T-cell (primary cell): ENCODE measurements around the gene FCN1. TPM values are rescaled to one million over a fixed set of nuclear protein-coding genes. Genes with fewer than 3 reads are reported as not detected.

Source experiments
- ATAC-seq, 4 experiments: fragments of 200-7000 bp in 3 of 4; fragments of 150-1000 bp in 1 of 4; cut with Tn5 transposase; replicated peaks in 1 of 4; 1 replicate in 3 of 4; 2 replicates in 1 of 4; pipeline ENCODE4 v1.10.0; 2021; ENCODE audit warnings: moderate library complexity in 3 of 4, mild to moderate bottlenecking in 2 of 4, moderate number of reproducible peaks in 1 of 4
- CTCF ChIA-PET, 2 donors: fragments of 300-600 bp; sonication (Branson Sonifier 250); formaldehyde crosslinking; loops; one replicate each; lab custom pipeline; 2022; ENCODE audit warnings: antibody characterized with exemption in 2 of 2; lab: Charles Lee
- POLR2A ChIA-PET, 2 donors: fragments of 300-600 bp; sonication (Branson Sonifier 250); formaldehyde crosslinking; loops; one replicate each; lab custom pipeline; 2022; ENCODE audit warnings: antibody characterized with exemption in 2 of 2; lab: Charles Lee
- DNase-seq, 35 experiments: peaks; one replicate each; pipeline versions ENCODE4 v3.0.0 to v3.0.0-alpha.2; 2013 to 2023
- H3K27ac ChIP-seq: one replicate; pipeline ENCODE4 v1.5.1; 2013; ENCODE audit warnings: low read length
- H3K27me3 ChIP-seq, 2 experiments: replicated peaks in 1 of 2; 1 replicate in 1 of 2; 2 replicates in 1 of 2; pipeline versions ENCODE4 v1.6.1 to v1.7.0; 2013; ENCODE audit warnings: low read length in 1 of 2, mixed read lengths in 1 of 2; ENCODE audit not compliant: control insufficient read depth in 2 of 2, insufficient read depth in 2 of 2; ENCODE audit errors: extremely low read depth in 1 of 2
- H3K36me3 ChIP-seq, 2 donors: 1 replicate in 1 of 2; 2 replicates in 1 of 2; pipeline versions ENCODE4 v1.6.1 to v1.7.0; 2013; ENCODE audit warnings: low read length in 1 of 2; ENCODE audit not compliant: control insufficient read depth in 2 of 2, insufficient read depth in 1 of 2; ENCODE audit errors: extremely low read depth in 1 of 2
- H3K4me1 ChIP-seq, 2 experiments: 1 replicate in 1 of 2; 2 replicates in 1 of 2; pipeline versions ENCODE4 v1.6.1 to v1.7.0; 2013; ENCODE audit warnings: low read length in 2 of 2, mixed read lengths in 1 of 2; ENCODE audit not compliant: insufficient read depth in 2 of 2, control insufficient read depth in 1 of 2; ENCODE audit errors: extremely low read depth in 1 of 2
- H3K4me3 ChIP-seq, 2 donors: 1 replicate in 1 of 2; 2 replicates in 1 of 2; pipeline versions ENCODE4 v1.5.1 to v1.7.0; 2013; ENCODE audit warnings: mild to moderate bottlenecking in 2 of 2, low read length in 1 of 2, moderate library complexity in 1 of 2; ENCODE audit not compliant: control insufficient read depth in 1 of 2; ENCODE audit errors: extremely low read depth in 1 of 2
- H3K9me3 ChIP-seq: 2 replicates; pipeline ENCODE4 v1.7.0; 2013
- H3K27ac Mint-ChIP-seq, 2 donors: one replicate each; pipeline ENCODE4 v1.8.0; 2020 to 2021; ENCODE audit warnings: mild to moderate bottlenecking in 2 of 2, mixed read lengths in 2 of 2
- H3K27me3 Mint-ChIP-seq, 2 donors: one replicate each; pipeline ENCODE4 v1.8.0; 2021 to 2022; ENCODE audit warnings: mixed read lengths in 2 of 2
- H3K36me3 Mint-ChIP-seq: one replicate; pipeline ENCODE4 v1.8.0; 2021; ENCODE audit warnings: mixed read lengths
- H3K4me1 Mint-ChIP-seq, 3 donors: one replicate each; pipeline ENCODE4 v1.8.0; 2020 to 2022; ENCODE audit warnings: mixed read lengths in 3 of 3, mild to moderate bottlenecking in 1 of 3
- H3K4me3 Mint-ChIP-seq, 3 donors: one replicate each; pipeline ENCODE4 v1.8.0; 2020 to 2022; ENCODE audit warnings: mild to moderate bottlenecking in 3 of 3, mixed read lengths in 3 of 3, moderate library complexity in 3 of 3
- H3K9me3 Mint-ChIP-seq, 3 donors: one replicate each; pipeline ENCODE4 v1.8.0; 2020 to 2022; ENCODE audit warnings: mixed read lengths in 3 of 3
- WGBS: methylation state at CpG from one replicate; pipeline ENCODE4 v1.1.5; 2013; ENCODE audit warnings: missing lambda C conversion rate; ENCODE audit not compliant: insufficient coverage; 5-methylcytosine and 5-hydroxymethylcytosine counted together
- total RNA-seq, 35 experiments: library from RNA in 6 of 35; stranded (reverse) in 6 of 35; fragments of 120-200 nt in 1 of 35; gene quantifications; one replicate each; pipeline versions ENCODE4 v1.2.1 to v1.2.4 and lab custom pipeline; 2013 to 2026

Gene FCN1
- total RNA-seq, 5 donors from 2014 or later (not counting 1 experiment from before 2014, with no cell fraction given), result 0.25 to 1.8 (median 0.55) TPM; not detected in 1

DNA sequence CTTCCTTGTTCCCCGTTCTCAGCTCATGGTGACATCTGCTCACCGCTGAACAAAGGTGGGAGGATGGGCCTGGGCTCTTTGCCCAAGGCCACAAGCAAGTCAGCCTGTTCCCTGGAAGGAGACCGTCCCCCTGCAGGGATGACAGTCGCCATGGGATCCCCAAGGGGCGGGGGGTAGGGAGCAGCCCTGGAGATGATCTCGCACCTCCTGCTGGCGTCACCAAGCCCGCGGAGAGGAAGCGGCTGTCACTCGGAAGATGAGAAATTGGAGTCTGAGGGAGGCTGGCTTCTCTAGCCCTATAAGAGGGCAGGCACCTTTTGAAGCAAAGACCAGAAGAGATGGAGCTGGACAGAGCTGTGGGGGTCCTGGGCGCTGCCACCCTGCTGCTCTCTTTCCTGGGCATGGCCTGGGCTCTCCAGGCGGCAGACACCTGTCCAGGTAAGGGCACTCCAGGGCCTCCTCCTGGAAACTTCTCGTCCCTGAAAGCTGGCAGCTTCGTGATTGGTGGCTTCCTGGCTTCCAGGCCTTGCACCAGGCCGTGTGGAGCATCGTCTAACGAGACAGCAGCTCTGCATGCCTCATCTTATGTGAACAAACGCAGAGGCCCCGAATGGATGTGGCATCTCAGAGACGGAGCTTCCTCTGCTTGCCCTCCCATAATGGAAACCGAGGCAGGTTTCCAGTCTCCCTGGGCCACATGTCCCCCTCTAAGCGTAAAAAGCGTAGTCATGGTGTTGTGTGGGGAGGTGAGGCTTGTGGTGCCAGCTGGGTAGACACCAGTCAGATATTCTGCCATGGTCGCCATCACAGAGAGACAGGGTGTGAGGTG is 37.0 kb downstream of the FCN1 start, which contains the start of gene FCN2:
TSS of gene FCN2 (plus strand) at position 327 of the 829 bp plus-strand sequence. CDS start at position 339, 12 bp downstream.
- no peaks in the 10 kb centered on the region for H3K9me3 Mint-ChIP-seq
- H3K4me3 ChIP-seq, result no peak within 1 kb of the TSS
- ChIA-PET CTCF (no interaction called here), POLR2A (no interaction called here)
- ATAC-seq (no peak), DNase-seq (peak in 1 of 35 experiments; percentile 4)
- H3K9me3 ChIP-seq, result no peaks in the 10 kb centered on the region
- no peaks in the 10 kb centered on the region for H3K4me1 Mint-ChIP-seq
- H3K27ac Mint-ChIP-seq, result no peak within 1 kb of the TSS
- H3K4me3 Mint-ChIP-seq, result no peak within 1 kb of the TSS
- H3K36me3 Mint-ChIP-seq, result no peaks in the 10 kb centered on the region
- peaks cover 3 to 10% of the 10 kb centered on the region in 2 donors for H3K27me3 Mint-ChIP-seq
- H3K36me3 ChIP-seq, result no peaks in the 10 kb centered on the region
- no peaks in the 10 kb centered on the region for H3K4me1 ChIP-seq
- WGBS, result 75% methylated on average over 25 of the region's 25 CpGs
- peaks cover 0 to 23% of the 10 kb centered on the region in 2 experiments for H3K27me3 ChIP-seq
- no peak within 1 kb of the TSS for H3K27ac ChIP-seq

DNA sequence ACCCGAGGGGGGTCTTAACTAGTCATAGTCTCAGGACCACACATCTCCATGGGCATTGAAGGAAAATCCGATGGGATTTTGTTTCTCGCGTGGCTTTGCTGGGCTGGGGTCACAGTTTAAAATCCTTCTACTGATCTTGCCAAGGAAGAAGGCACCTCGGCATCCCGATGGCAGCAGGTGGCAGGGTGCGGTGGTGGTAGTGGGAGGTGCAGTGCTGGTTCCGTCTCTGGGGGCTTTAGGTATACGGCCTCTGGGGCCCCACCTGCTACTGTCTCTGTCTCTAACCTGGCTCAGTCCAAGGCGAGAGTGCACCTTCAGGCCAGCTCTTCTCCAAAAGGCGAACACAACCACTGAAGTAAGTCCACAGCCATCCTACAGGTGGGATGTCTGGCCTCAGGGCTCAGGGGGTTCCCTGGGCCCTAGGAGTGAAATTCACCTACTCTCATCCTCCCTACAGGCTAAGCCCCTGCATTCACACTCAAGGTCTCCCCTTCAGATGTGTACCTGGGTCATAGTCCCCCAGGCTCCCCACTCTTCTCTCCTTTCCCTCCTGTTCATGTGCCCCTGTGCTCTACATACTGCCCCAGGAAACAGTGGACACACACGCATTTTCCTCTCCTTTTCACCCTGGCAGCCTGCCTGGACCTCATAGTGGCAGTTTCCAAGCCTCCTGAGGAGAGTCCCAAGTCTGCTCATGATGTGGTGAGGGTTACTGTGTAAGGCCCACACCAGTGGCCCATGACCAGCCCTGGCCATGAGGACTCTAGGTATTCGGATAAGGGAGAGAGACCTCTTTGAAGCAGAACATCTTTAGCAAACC is 37.8 kb downstream of the FCN1 start:
- Mint-ChIP-seq H3K4me1 (no peaks in the 10 kb centered on the region), H3K4me3 (no peak overlapping the region), H3K36me3 (no peaks in the 10 kb centered on the region), H3K27ac (no peak overlapping the region), H3K27me3 (peaks cover 3 to 10% of the 10 kb centered on the region in 2 donors), H3K9me3 (no peaks in the 10 kb centered on the region)
- ATAC-seq (no peak), DNase-seq (no peak)
- Histone ChIP-seq H3K36me3 (no peaks in the 10 kb centered on the region), H3K27ac (no peak overlapping the region), H3K4me1 (no peaks in the 10 kb centered on the region), H3K4me3 (no peak overlapping the region), H3K9me3 (no peaks in the 10 kb centered on the region), H3K27me3 (peaks cover 0 to 23% of the 10 kb centered on the region in 2 experiments)
- WGBS, result 92% methylated on average over 4 of the region's 13 CpGs
- ChIA-PET POLR2A (no interaction called here), CTCF (no interaction called here)

DNA sequence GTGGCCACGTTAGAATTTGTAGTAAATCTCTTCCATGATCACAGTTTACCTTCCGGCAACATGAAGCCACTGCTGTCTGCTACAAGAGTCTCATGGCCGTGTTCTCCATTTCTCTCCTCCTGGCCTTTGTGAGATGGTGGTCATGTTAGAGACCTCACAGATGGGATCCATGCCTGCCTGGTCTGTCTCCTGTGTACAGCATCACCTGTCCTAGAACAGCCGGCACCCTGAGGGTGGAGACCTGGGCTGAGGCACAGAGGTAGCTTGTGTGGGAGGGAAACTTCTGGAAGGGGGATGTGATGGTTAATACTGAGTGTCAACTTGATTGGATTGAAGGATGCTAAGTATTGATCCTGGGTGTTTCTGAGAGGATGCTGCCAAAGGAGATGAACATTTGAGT is 40.2 kb downstream of the FCN1 start:
- no peak for ATAC-seq
- H3K9me3 ChIP-seq, result no peaks in the 10 kb centered on the region
- CTCF ChIA-PET, result no interaction called here
- WGBS, result 100% methylated on average over 1 of the region's 4 CpGs
- Mint-ChIP-seq H3K27ac (no peak overlapping the region), H3K36me3 (no peaks in the 10 kb centered on the region), H3K4me3 (no peak overlapping the region), H3K9me3 (no peaks in the 10 kb centered on the region), H3K4me1 (no peaks in the 10 kb centered on the region), H3K27me3 (peaks cover 3 to 10% of the 10 kb centered on the region in 2 donors)
- peaks cover 0 to 9% of the 10 kb centered on the region in 2 experiments for H3K27me3 ChIP-seq
- no peak for DNase-seq
- H3K27ac ChIP-seq, result no peak overlapping the region
- POLR2A ChIA-PET, result no interaction called here
- H3K36me3 ChIP-seq, result no peaks in the 10 kb centered on the region
- H3K4me3 ChIP-seq, result no peak overlapping the region
- no peaks in the 10 kb centered on the region for H3K4me1 ChIP-seq

DNA sequence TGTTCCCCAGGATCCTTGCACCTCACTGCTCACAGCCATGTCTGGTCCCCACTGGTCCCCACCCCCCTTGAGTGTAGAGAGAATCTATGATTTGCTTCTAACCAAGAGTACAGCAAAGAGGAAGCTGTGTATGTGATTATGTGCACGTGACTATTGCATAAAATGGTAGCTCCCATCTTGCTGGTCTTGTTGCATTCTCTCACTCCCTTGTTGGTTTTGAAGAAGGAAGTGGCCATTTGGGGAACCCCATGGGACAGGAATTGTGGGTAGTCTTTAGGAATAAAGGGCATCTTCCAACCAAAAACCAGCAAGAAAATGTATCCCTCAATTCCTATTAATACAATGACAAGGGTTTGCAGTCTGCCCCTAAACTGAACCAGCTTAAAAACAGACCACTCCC is 42.3 kb downstream of the FCN1 start:
- Mint-ChIP-seq H3K9me3 (no peaks in the 10 kb centered on the region), H3K4me3 (no peak overlapping the region), H3K36me3 (no peaks in the 10 kb centered on the region), H3K27me3 (peaks cover 3 to 7% of the 10 kb centered on the region in 2 donors), H3K4me1 (no peaks in the 10 kb centered on the region), H3K27ac (no peak overlapping the region)
- POLR2A ChIA-PET, result no interaction called here
- H3K27me3 ChIP-seq, result peaks cover 0 to 5% of the 10 kb centered on the region in 2 experiments
- H3K36me3 ChIP-seq, result no peaks in the 10 kb centered on the region
- WGBS, result no CpG with 5 or more reads among the region's 1 CpG
- no peak overlapping the region for H3K27ac ChIP-seq
- H3K4me1 ChIP-seq, result no peaks in the 10 kb centered on the region
- ATAC-seq (no peak), DNase-seq (no peak)
- H3K9me3 ChIP-seq, result no peaks in the 10 kb centered on the region
- no peak overlapping the region for H3K4me3 ChIP-seq
- CTCF ChIA-PET, result no interaction called here

DNA sequence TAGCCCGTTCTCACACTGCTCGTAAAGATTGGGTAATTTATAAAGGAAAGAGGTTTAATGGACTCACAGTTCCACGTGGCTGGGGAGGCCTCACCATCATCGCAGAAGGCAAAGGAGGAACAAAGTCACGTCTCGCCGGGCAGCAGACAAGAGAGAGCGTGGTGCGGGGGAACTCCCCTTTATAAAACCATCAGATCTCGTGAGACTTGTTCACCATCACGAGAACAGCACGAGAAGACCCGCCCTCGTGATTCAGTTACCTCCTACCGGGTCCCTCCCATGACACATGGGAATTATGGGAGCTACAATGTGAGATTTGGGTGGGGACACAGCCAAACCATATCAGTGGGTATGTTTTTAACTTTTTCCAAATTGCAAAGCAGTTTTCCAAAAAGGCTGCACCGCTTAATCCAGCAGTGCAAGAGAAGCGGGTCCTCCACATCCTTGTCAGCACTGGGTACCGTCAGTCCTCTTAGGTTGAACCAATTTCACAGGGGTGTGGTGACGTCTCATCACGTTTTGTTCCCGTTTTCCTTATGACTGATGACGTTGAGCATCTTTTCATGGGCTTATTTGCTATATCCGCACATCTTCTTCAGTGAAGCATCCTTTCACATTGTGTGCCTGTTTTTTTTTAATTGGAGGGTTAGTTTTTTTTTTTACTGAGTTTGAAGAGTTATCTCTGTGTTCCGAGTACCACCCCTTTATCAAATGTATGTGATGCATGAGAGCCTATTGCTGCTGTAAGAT is 45.1 kb downstream of the FCN1 start:
- H3K27ac ChIP-seq, result no peak overlapping the region
- ChIA-PET CTCF (no interaction called here), POLR2A (no interaction called here)
- H3K4me1 Mint-ChIP-seq, result no peaks in the 10 kb centered on the region
- WGBS, result 92% methylated on average over 8 of the region's 24 CpGs
- H3K36me3 ChIP-seq, result no peaks in the 10 kb centered on the region
- H3K9me3 ChIP-seq, result no peaks in the 10 kb centered on the region
- H3K27me3 ChIP-seq, result peaks cover 0 to 7% of the 10 kb centered on the region in 2 experiments
- no peak for DNase-seq
- no peak overlapping the region for H3K4me3 Mint-ChIP-seq
- H3K4me3 ChIP-seq, result no peak overlapping the region
- H3K4me1 ChIP-seq, result no peaks in the 10 kb centered on the region
- peaks cover 0 to 4% of the 10 kb centered on the region in 2 donors for H3K27me3 Mint-ChIP-seq
- ATAC-seq, result no peak
- no peaks in the 10 kb centered on the region for H3K9me3 Mint-ChIP-seq
- H3K27ac Mint-ChIP-seq, result no peak overlapping the region
- H3K36me3 Mint-ChIP-seq, result no peaks in the 10 kb centered on the region

DNA sequence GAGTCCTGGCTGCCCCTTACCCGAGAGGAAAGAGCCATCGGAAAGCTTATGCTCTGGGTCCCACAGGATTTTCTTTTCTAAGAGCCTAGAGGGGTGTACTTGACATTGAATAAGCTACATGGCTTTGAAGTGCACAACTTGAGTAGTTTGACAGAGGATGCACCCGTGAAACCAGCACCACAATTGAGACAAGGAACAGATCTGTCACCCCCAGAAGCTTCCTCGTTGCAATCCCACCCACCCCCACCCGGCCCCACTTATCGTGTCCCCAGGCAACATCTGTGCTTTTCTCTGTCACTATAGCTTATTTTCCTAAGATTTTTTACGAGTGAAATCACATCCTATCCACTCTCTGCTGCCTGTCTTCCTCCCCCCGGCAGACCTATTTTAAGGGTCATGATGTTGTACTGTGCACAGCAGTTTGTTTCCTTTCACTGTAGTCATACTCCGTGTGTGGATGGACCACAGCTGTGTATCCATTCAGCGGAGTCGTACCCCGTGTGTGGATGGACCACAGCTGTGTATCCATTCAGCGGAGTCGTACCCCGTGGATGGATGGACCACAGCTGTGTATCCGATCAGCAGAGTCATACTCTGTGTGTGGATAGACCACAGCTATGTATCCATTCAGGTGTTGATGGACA is 45.9 kb downstream of the FCN1 start:
- H3K4me3 Mint-ChIP-seq, result no peak overlapping the region
- DNase-seq (no peak), ATAC-seq (no peak)
- Histone ChIP-seq H3K4me1 (no peaks in the 10 kb centered on the region), H3K27me3 (peaks cover 0 to 7% of the 10 kb centered on the region in 2 experiments), H3K9me3 (no peaks in the 10 kb centered on the region), H3K36me3 (no peaks in the 10 kb centered on the region), H3K27ac (no peak overlapping the region), H3K4me3 (no peak overlapping the region)
- no peaks in the 10 kb centered on the region for H3K9me3 Mint-ChIP-seq
- H3K36me3 Mint-ChIP-seq, result no peaks in the 10 kb centered on the region
- ChIA-PET POLR2A (no interaction called here), CTCF (no interaction called here)
- WGBS, result 78% methylated on average over 12 of the region's 16 CpGs
- no peak overlapping the region for H3K27ac Mint-ChIP-seq
- H3K27me3 Mint-ChIP-seq, result peaks cover 0 to 2% of the 10 kb centered on the region in 2 donors
- no peaks in the 10 kb centered on the region for H3K4me1 Mint-ChIP-seq
